ENCODE data around the gene PPP1R12B. TPM values are rescaled to one million over a fixed set of nuclear protein-coding genes. Genes with fewer than 3 reads are reported as not detected.

Gene PPP1R12B
- total and polyA plus RNA-seq, 4 donors: 4.0 to 31.6 (median 9.7) TPM

DNA sequence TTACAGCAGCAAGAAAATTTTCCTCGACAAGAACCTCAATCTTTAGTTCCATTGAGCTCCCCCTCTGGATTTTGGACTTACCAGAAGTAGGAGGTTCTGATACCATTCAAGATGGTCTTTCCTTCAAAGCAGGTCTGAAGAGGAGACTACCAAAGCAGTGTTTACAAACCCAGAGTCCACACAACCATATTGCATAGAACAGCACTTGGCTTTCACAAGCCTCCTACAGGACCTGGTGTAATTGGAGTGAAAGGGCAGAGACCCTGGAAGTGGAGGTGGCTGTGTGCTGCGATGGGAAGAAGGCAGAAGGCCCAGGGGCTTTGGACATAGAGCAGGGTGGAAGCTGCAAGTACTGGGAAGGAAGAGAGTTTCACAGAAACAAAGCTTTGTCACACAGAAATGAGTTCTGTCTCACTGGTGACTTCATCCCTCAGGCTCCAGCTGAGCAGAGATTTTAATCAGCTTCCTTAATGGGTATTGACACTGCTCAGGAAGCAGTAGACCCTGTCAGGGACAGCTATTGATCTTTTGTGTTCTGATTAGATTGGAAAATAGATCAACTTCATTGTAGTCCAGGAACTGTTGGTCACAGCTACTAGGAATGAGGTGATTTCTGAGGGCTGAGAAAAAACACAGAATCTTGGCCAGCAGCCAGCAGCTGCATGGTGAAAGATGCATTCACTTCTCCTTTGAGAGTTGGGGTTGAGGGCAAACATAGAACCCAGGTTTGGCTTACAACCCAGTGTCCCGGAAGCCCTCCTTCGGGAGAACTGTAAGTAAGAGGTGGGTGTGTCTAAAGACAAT, 237.7 kb downstream of the PPP1R12B start:
- no peak for TF ChIP-seq HNF4A (conservative IDR thresholded peaks at IDR 0.05)
- TF ChIP-seq REST (IDR thresholded peaks at IDR 0.05): no peak
- no peak for TF ChIP-seq NR2F2 (IDR thresholded peaks at IDR 0.05)
- TF ChIP-seq JUND (IDR thresholded peaks at IDR 0.05): no peak
- no peak for TF ChIP-seq ATF3 (IDR thresholded peaks at IDR 0.05)
- no peak for TF ChIP-seq RXRA (IDR thresholded peaks at IDR 0.05)
- TF ChIP-seq, protein P1, sequence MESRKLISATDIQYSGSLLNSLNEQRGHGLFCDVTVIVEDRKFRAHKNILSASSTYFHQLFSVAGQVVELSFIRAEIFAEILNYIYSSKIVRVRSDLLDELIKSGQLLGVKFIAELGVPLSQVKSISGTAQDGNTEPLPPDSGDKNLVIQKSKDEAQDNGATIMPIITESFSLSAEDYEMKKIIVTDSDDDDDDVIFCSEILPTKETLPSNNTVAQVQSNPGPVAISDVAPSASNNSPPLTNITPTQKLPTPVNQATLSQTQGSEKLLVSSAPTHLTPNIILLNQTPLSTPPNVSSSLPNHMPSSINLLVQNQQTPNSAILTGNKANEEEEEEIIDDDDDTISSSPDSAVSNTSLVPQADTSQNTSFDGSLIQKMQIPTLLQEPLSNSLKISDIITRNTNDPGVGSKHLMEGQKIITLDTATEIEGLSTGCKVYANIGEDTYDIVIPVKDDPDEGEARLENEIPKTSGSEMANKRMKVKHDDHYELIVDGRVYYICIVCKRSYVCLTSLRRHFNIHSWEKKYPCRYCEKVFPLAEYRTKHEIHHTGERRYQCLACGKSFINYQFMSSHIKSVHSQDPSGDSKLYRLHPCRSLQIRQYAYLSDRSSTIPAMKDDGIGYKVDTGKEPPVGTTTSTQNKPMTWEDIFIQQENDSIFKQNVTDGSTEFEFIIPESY (IDR thresholded peaks at IDR 0.05): no peak
- TF ChIP-seq HNF4G (IDR thresholded peaks at IDR 0.05): no peak
- TF ChIP-seq YY1 (IDR thresholded peaks at IDR 0.05): no peak
- TF ChIP-seq GABPA (IDR thresholded peaks at IDR 0.05 in 1 of 2, conservative IDR thresholded peaks at IDR 0.05 in 1 of 2): no peak
- TF ChIP-seq CTCF (IDR thresholded peaks at IDR 0.05; ENCODE audit: low read depth, low read length, missing input control): no peak
- TF ChIP-seq TAF1 (conservative IDR thresholded peaks at IDR 0.05): no peak
- TF ChIP-seq MAX (IDR thresholded peaks at IDR 0.05): no peak
- TF ChIP-seq FOXA1 (IDR thresholded peaks at IDR 0.05): no peak
- no peak for TF ChIP-seq EGR1 (IDR thresholded peaks at IDR 0.05; ENCODE audit: low read depth in 2 of 2)
- no peak for TF ChIP-seq RAD21 (IDR thresholded peaks at IDR 0.05)
- TF ChIP-seq SP1 (IDR thresholded peaks at IDR 0.05): no peak
- no peak for TF ChIP-seq FOXA2 (IDR thresholded peaks at IDR 0.05)
- DNase-seq (ENCODE audit: low spot score): no peak
- Histone ChIP-seq H3K27me3 (ENCODE audit: control insufficient read depth in 4 of 4, insufficient read depth in 4 of 4, low read length in 3 of 4) (no peaks in the 10 kb centered on the region), H3K36me3 (ENCODE audit: control insufficient read depth in 4 of 4, insufficient read depth in 3 of 4, low read depth in 1 of 4, low read length in 3 of 4) (peaks cover 0 to 16% (median 5%) of the 10 kb centered on the region in 4 donors), H3K4me3 (ENCODE audit: low read depth in 1 of 3, low read length in 3 of 3) (no peak overlapping the region), H3K4me1 (ENCODE audit: control insufficient read depth in 4 of 4, insufficient read depth in 4 of 4, low read length in 3 of 4) (peaks cover 0 to 2% (median 0%) of the 10 kb centered on the region in 4 donors), H3K9me3 (ENCODE audit: control insufficient read depth in 4 of 4, low read length in 3 of 4) (no peaks in the 10 kb centered on the region), H3K27ac (ENCODE audit: low read depth in 1 of 2, low read length in 2 of 2) (no peak overlapping the region), H3K9ac (ENCODE audit: low read depth in 1 of 2, low read length in 2 of 2) (no peak overlapping the region)
- WGBS: 81% methylated on average over 4 of the region's 4 CpGs

All from liver (tissue), 9 donors.